ENCODE data around the gene RAMP2.
"Not testable (repeated sequence)": the region's sequence is repeated elsewhere in the genome, so short reads cannot be mapped to it uniquely, and the experiment has no call there.

The RAMP2 gene

DNA sequence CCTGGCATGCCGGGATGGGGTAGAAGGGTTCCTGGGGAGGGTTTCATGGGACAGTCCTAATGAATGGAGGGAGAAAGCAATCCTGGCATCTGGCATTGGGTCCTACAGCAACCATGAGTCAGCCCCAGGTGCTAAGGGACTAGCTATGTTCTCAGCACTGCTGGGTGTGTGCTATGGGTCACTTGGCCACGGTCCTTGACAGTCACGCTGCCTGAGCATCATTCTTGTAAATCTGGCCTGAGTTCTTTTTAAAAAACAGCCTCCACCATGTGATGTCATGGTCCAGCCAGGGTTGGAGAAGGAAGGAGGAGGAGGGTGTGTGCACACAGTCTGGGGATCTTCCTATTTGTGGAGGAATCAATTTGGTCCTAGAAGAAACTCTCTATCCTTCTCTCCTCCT lies 6.2 kb upstream of the RAMP2 start:
- H3K27ac ChIP-seq, result no peak overlapping the region
- no peak for TF ChIP-seq ZFX (IDR thresholded peaks at IDR 0.05)
- TF ChIP-seq, protein P1, sequence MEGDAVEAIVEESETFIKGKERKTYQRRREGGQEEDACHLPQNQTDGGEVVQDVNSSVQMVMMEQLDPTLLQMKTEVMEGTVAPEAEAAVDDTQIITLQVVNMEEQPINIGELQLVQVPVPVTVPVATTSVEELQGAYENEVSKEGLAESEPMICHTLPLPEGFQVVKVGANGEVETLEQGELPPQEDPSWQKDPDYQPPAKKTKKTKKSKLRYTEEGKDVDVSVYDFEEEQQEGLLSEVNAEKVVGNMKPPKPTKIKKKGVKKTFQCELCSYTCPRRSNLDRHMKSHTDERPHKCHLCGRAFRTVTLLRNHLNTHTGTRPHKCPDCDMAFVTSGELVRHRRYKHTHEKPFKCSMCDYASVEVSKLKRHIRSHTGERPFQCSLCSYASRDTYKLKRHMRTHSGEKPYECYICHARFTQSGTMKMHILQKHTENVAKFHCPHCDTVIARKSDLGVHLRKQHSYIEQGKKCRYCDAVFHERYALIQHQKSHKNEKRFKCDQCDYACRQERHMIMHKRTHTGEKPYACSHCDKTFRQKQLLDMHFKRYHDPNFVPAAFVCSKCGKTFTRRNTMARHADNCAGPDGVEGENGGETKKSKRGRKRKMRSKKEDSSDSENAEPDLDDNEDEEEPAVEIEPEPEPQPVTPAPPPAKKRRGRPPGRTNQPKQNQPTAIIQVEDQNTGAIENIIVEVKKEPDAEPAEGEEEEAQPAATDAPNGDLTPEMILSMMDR (conservative IDR thresholded peaks at IDR 0.05), result no peak

DNA sequence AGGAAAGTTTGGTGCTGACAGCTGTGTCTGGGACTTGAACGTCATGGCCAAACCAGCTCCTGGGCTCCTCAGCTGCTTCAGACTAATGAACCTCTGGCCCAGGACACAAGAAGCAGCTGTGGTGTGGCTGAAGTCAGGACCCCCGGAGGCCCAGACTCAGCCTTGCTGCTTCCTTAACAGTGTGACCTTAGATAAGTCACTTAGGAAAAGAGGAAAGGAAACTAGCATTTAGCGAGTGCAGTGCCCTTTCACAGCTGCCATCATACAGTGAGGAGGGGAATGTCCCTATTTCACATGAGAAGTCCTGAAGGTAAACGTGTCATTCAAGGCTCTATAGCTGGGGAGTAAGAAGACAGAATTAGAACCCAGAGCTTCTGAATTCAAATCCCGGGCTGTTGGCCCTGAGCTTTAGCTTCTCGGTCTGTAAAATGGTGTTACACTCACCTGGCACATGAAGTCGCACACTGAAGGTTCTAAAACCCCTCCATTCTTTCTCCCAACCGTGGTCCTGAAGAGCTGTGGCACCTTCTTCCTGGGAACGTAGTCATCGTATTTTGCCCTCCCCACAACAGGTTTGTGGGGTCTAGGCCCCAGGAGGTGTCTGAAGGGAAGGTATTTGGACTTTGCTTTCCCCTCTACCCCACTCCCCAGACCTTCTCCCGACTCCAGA lies 910 bp upstream of the RAMP2 start:
- no peak overlapping the region for H3K27ac ChIP-seq
- TF ChIP-seq ZFX (IDR thresholded peaks at IDR 0.05), result no peak
- TF ChIP-seq, protein P1 (conservative IDR thresholded peaks at IDR 0.05), result no peak

DNA sequence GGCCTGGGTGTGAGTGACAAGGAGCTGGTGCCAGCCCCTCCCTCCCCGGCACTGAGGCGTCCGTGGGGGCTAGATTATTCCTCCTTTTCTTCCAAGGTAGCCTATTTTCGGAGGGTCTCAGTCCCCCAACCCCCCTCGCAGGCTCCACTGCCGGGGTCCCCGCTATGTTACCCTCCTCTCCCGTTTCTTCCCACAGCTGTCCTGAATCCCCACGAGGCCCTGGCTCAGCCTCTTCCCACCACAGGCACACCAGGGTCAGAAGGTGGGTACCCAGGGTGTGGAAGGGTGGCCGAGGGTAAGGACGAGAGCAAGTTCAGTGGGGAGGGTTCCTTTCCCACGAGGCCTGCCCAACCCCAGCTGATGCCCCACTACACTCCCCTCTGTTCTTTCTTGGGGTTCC lies 611 bp downstream of the RAMP2 start:
- TF ChIP-seq ZFX (IDR thresholded peaks at IDR 0.05), result no peak
- TF ChIP-seq, protein P1 (conservative IDR thresholded peaks at IDR 0.05), result no peak
- no peak overlapping the region for H3K27ac ChIP-seq

DNA sequence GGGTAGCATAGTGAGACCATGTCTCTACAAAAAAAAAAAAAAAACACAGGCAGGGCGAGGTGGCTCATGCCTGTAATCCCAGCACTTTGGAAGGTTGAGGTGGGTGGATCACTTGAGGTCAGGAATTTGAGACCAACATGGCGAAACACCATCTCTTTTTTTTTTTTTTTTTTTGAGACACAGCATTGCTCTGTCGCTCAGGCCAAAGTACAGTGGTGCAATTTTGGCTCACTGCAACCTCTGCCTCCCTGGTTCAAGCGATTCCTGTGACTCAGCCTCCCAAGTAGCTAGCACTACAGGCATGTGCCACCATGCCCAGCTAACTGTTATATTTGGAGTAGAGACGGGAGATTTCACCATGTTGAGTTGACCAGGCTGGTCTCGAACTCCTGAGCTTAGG lies 5.1 kb downstream of the RAMP2 start:
- TF ChIP-seq, protein P1 (conservative IDR thresholded peaks at IDR 0.05), result no peak
- TF ChIP-seq ZFX (IDR thresholded peaks at IDR 0.05), result no peak
- no peak overlapping the region for H3K27ac ChIP-seq

DNA sequence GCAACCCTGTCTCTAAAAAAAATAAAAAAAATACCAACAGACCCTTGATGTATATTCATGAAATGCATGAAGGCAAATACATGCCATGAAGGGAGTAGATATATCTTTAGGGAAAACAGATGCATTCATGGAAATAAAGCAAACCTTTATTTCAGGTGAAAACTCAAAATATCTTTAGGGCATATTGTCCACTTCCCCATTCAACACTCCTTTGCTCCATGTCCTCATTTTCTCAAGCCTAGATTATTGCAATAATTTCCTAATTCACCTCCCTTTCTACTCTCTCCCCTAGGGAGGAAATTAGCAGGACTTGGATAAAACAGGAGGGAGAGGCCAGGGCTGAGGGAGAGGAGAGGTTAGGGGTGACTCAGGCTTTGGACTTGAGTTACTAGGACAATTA lies 6.5 kb downstream of the RAMP2 start:
- H3K27ac ChIP-seq, result no peak overlapping the region
- TF ChIP-seq, protein P1 (conservative IDR thresholded peaks at IDR 0.05), result no peak
- TF ChIP-seq ZFX (IDR thresholded peaks at IDR 0.05), result no peak

DNA sequence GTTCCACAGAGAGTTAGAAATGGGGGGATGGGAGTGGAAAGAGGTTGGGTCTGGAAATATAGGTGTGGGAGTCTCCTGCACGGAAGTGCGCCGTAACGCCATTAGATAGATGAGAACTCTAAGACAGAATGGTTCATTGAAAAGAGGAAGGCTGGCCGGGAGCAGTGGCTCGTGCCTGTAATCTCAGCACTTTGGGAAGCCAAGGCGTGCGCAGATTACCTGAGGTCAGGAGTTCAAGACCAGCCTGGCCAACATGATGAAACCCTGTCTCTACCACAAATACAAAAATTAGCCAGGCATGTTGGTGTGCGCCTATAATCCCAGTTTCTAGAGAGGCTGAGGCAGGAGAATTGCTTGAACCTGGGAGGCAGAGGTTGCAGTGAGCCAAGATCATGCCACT lies 7.0 kb downstream of the RAMP2 start:
- not testable (repeated sequence) for H3K27ac ChIP-seq

DNA sequence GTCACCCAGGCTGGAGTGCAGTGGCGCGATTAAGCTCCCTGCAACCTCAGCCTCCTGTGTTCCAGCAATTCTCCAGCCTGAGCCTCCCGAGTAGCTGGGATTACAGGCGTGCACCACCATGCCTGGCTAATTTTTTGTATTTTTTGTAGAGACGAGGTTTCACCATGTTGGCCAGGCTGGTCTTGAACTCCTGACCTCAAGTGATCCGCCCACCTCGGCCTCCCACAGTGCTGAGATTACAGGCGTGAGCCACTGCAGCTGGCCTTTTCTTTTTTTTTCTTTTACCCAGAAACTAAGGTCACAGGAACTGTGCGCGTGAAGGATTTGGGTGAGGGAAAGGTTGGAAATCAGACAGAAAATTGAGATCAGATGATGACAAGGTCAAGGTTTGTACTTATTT lies 8.9 kb downstream of the RAMP2 start:
- not testable (repeated sequence) for H3K27ac ChIP-seq

DNA sequence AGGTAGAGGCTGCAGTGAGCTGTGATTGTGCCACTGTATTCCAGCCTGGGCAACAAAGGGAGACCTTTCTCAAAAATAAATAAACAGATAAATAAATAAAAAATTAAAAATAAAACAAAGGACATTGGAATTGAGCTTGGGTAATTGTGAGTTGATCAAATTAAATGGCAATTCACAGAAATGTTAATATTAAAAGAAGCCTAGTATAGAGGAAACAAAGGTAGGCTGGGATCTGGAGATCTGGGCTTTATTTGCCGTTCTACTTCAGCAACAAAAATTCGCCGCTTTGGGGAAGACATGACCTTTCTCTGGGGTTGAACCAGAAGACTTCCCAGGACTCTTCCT lies 11.9 kb downstream of the RAMP2 start:
- TF ChIP-seq, protein P1 (conservative IDR thresholded peaks at IDR 0.05), result no peak
- TF ChIP-seq ZFX (IDR thresholded peaks at IDR 0.05), result no peak
- H3K27ac ChIP-seq, result peak overlapping the region; percentile 76
